HepG2 (cell line): ENCODE results near the gene LOXL3. TPM values are rescaled to one million over a fixed set of nuclear protein-coding genes. Genes with fewer than 3 reads are reported as not detected.

Experiments
- ARHGAP35 ChIP-seq: sonication (generic); formaldehyde crosslinking; IDR thresholded peaks from 2 replicates; pipeline ENCODE4 v1.9.0; 2022; ENCODE audit warnings: mild to moderate bottlenecking, inconsistent platforms, moderate library complexity, missing genetic modification reagents, borderline replicate concordance
- ARID4A ChIP-seq: sonication (generic); formaldehyde crosslinking; IDR thresholded peaks from 2 replicates; pipeline ENCODE4 v1.5.0; 2020; ENCODE audit warnings: mild to moderate bottlenecking, missing genetic modification reagents, borderline replicate concordance
- ESRRA ChIP-seq: sonication (generic); formaldehyde crosslinking; IDR thresholded peaks from 2 replicates; pipeline ENCODE4 v1.5.1; 2020; ENCODE audit warnings: mild to moderate bottlenecking, low read depth, missing genetic modification reagents
- KAT7 ChIP-seq: IDR thresholded peaks from 2 replicates; pipeline ENCODE4 v1.6.1; 2018; ENCODE audit warnings: borderline replicate concordance, missing compliant biosample characterization
- MEIS2 ChIP-seq: sonication (generic); formaldehyde crosslinking; IDR thresholded peaks from 2 replicates; pipeline ENCODE4 v1.9.0; 2021; ENCODE audit warnings: mild to moderate bottlenecking, missing genetic modification reagents
- NFKB2 ChIP-seq: sonication (generic); formaldehyde crosslinking; IDR thresholded peaks from 2 replicates; pipeline ENCODE4 v1.4.0; 2020; ENCODE audit warnings: missing genetic modification reagents, borderline replicate concordance
- PAXIP1 ChIP-seq: sonication (generic); formaldehyde crosslinking; conservative IDR thresholded peaks from 2 replicates; pipeline ENCODE4 v1.4.0; 2020; ENCODE audit warnings: mild to moderate bottlenecking, missing genetic modification reagents, moderate library complexity
- RBM39 ChIP-seq: fragments of 200-400 bp; formaldehyde crosslinking; IDR thresholded peaks from one replicate; pipeline ENCODE4 v1.6.1; 2018; ENCODE audit warnings: antibody characterized with exemption, mild to moderate bottlenecking, low read depth, low read length; ENCODE audit not compliant: poor library complexity, severe bottlenecking
- SMAD1 ChIP-seq: sonication (generic); formaldehyde crosslinking; IDR thresholded peaks from 2 replicates; pipeline ENCODE4 v1.4.0; 2020; ENCODE audit warnings: missing genetic modification reagents, low read depth, mild to moderate bottlenecking, borderline replicate concordance
- SMARCC2 ChIP-seq: fragments of 450-650 bp; IDR thresholded peaks from 2 replicates; pipeline ENCODE4 v1.6.1; 2017; ENCODE audit warnings: antibody characterized with exemption, mild to moderate bottlenecking
- ZEB1 ChIP-seq: IDR thresholded peaks from 2 replicates; pipeline ENCODE4 v1.6.1; 2012; ENCODE audit warnings: mild to moderate bottlenecking, low read depth, inconsistent platforms; ENCODE audit not compliant: insufficient replicate concordance
- ZNF205 ChIP-seq: IDR thresholded peaks from 2 replicates; pipeline ENCODE4 v1.6.1; 2018; ENCODE audit warnings: missing biosample characterization, missing genetic modification reagents
- ZNF350 ChIP-seq: sonication (generic); formaldehyde crosslinking; IDR thresholded peaks from 2 replicates; pipeline ENCODE4 v1.4.0; 2020; ENCODE audit warnings: mild to moderate bottlenecking, low read depth, missing genetic modification reagents, borderline replicate concordance
- ZNF687 ChIP-seq: sonication (generic); formaldehyde crosslinking; IDR thresholded peaks from 2 replicates; pipeline ENCODE4 v1.5.1; 2020; ENCODE audit warnings: mild to moderate bottlenecking, missing genetic modification reagents, moderate library complexity
- ZNF703 ChIP-seq: sonication (generic); formaldehyde crosslinking; IDR thresholded peaks from 2 replicates; pipeline ENCODE4 v1.5.1; 2020; ENCODE audit warnings: missing genetic modification reagents, mild to moderate bottlenecking, moderate library complexity, borderline replicate concordance
- ZNF782 ChIP-seq: sonication (generic); formaldehyde crosslinking; IDR thresholded peaks from 2 replicates; pipeline ENCODE4 v1.4.0; 2020; ENCODE audit warnings: missing genetic modification reagents, mild to moderate bottlenecking, borderline replicate concordance
- polyA plus RNA-seq, 8 experiments: library from polyadenylated mRNA; depleted of rRNA in 3 of 8; stranded (reverse) in 7 of 8; unstranded in 1 of 8; fragments of >200 nt; fragmentation: Illumina TruSeq in 4 of 8; extraction: Trizol in 4 of 8; gene quantifications; 2 replicates each; pipeline versions ENCODE4 v1.2.1 to v1.2.3, GENCODE V29; 2011 to 2016; ENCODE audit warnings: low read depth in 4 of 8, missing spikeins in 1 of 8, mixed read lengths in 1 of 8; ENCODE audit not compliant: insufficient read depth in 1 of 8
- total RNA-seq, 5 experiments: library from RNA; depleted of rRNA; stranded (reverse); fragments of >200 nt; fragmentation: Illumina TruSeq; extraction: Trizol; gene quantifications; 2 replicates each; pipeline ENCODE4 v1.2.3, GENCODE V29; 2016; ENCODE audit warnings: low read depth in 1 of 5

Gene LOXL3
- total and polyA plus RNA-seq, 2 of the 13 experiments (the other 11 are each of a cell fraction or from before 2014, with no cell fraction given), result 0.55 to 6.5 TPM

- TF ChIP-seq ZNF687 (CRISPR knock-in tag), result peak; percentile 62
- 0 out of 2 replicates have a peak, but pooled peaks have one; percentile 15 for TF ChIP-seq ZNF703 (CRISPR knock-in tag)
- 0 out of 2 replicates have a peak, but pooled peaks have one; percentile 40 for TF ChIP-seq SMAD1 (CRISPR knock-in tag)
- 0 out of 2 replicates have a peak, but pooled peaks have one; percentile 8 for TF ChIP-seq ARHGAP35 (CRISPR knock-in tag)
- no peak for TF ChIP-seq RBM39
- no peak for TF ChIP-seq ZNF350 (CRISPR knock-in tag)
- 0 out of 2 replicates have a peak, but pooled peaks have one; percentile 19 for TF ChIP-seq KAT7
- peak; percentile 56; the same call in 1 of the 2 replicates for TF ChIP-seq ARID4A (CRISPR knock-in tag)
- peak; percentile 58; the same call in 1 of the 2 replicates for TF ChIP-seq ESRRA (CRISPR knock-in tag)
- no peak for TF ChIP-seq ZEB1
- 0 out of 2 replicates have a peak, but pooled peaks have one; percentile 50 for TF ChIP-seq ZNF782 (CRISPR knock-in tag)
- 0 out of 2 replicates have a peak, but pooled peaks have one; percentile 27 for TF ChIP-seq MEIS2 (CRISPR knock-in tag)
- TF ChIP-seq SMARCC2, result no peak
- no peak for TF ChIP-seq NFKB2 (CRISPR knock-in tag)
- no peak; the same call in 1 of the 2 replicates for TF ChIP-seq ZNF205 (CRISPR knock-in tag)
- 0 out of 2 replicates have a peak, but pooled peaks have one; percentile 20 for TF ChIP-seq PAXIP1 (CRISPR knock-in tag)
These were observed 54.3 kb downstream of the LOXL3 start, which contains the start of gene LBX2 (continued) for GRCh38 chr2:74499267-74499939.
